Measurements from ENCODE around the gene SYCP2.

Gene SYCP2, protein sequence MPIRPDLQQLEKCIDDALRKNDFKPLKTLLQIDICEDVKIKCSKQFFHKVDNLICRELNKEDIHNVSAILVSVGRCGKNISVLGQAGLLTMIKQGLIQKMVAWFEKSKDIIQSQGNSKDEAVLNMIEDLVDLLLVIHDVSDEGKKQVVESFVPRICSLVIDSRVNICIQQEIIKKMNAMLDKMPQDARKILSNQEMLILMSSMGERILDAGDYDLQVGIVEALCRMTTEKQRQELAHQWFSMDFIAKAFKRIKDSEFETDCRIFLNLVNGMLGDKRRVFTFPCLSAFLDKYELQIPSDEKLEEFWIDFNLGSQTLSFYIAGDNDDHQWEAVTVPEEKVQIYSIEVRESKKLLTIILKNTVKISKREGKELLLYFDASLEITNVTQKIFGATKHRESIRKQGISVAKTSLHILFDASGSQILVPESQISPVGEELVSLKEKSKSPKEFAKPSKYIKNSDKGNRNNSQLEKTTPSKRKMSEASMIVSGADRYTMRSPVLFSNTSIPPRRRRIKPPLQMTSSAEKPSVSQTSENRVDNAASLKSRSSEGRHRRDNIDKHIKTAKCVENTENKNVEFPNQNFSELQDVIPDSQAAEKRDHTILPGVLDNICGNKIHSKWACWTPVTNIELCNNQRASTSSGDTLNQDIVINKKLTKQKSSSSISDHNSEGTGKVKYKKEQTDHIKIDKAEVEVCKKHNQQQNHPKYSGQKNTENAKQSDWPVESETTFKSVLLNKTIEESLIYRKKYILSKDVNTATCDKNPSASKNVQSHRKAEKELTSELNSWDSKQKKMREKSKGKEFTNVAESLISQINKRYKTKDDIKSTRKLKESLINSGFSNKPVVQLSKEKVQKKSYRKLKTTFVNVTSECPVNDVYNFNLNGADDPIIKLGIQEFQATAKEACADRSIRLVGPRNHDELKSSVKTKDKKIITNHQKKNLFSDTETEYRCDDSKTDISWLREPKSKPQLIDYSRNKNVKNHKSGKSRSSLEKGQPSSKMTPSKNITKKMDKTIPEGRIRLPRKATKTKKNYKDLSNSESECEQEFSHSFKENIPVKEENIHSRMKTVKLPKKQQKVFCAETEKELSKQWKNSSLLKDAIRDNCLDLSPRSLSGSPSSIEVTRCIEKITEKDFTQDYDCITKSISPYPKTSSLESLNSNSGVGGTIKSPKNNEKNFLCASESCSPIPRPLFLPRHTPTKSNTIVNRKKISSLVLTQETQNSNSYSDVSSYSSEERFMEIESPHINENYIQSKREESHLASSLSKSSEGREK (N-terminal part only)

GRCh38 chr20:59933296-59933848, at the start of gene SYCP2:
Gene SYCP2 (minus strand): TSS chr20:59933637. CDS start chr20:59922413, 11,224 bp downstream.
- H3K27me3 ChIP-seq (ENCODE audit: low read length) = no peaks in the 10 kb centered on the region
- no peaks in the 10 kb centered on the region for H3K36me3 ChIP-seq (ENCODE audit: low read length)
- no peak within 1 kb of the TSS for H3K4me3 ChIP-seq (ENCODE audit: insufficient read depth, low read length, poor library complexity, severe bottlenecking)
- no peak within 1 kb of the TSS for H3K4me2 ChIP-seq (ENCODE audit: low read depth, low read length, poor library complexity, severe bottlenecking)
- no peak within 1 kb of the TSS for H3K27ac ChIP-seq (ENCODE audit: low read depth, low read length)
- no peaks in the 10 kb centered on the region for H4K20me1 ChIP-seq (ENCODE audit: low read depth, low read length)
- no peak within 1 kb of the TSS for H2AFZ ChIP-seq (ENCODE audit: low read depth, low read length, severe bottlenecking)
- no peaks in the 10 kb centered on the region for H3K79me2 ChIP-seq (ENCODE audit: insufficient read depth, low read length)
- no peaks in the 10 kb centered on the region for H3K9me3 ChIP-seq (ENCODE audit: insufficient read depth, low read length)
- peaks cover 13% of the 10 kb centered on the region; the same call in 1 of the 2 replicates for H3F3A ChIP-seq (ENCODE audit: insufficient read depth)
- H3K9me2 ChIP-seq (replicated peaks; ENCODE audit: insufficient read depth, low read length) = no peaks in the 10 kb centered on the region
- TF ChIP-seq CTCF (IDR thresholded peaks at IDR 0.05; ENCODE audit: insufficient read depth, low read length, poor library complexity, severe bottlenecking) = no peak
- no peak for TF ChIP-seq EZH2phosphoT487 (conservative IDR thresholded peaks at IDR 0.05; ENCODE audit: low read length)
- H3K9ac ChIP-seq (ENCODE audit: low read length) = no peak within 1 kb of the TSS

- H3K4me2 ChIP-seq (ENCODE audit: low read depth, low read length, poor library complexity, severe bottlenecking) = no peak overlapping the region
- no peak overlapping the region for H3K9ac ChIP-seq (ENCODE audit: low read length)
- H3F3A ChIP-seq (ENCODE audit: insufficient read depth) = no peaks in the 10 kb centered on the region
- no peaks in the 10 kb centered on the region for H3K27me3 ChIP-seq (ENCODE audit: low read length)
- H3K27ac ChIP-seq (ENCODE audit: low read depth, low read length) = no peak overlapping the region
- H2AFZ ChIP-seq (ENCODE audit: low read depth, low read length, severe bottlenecking) = no peak overlapping the region
- H3K4me3 ChIP-seq (ENCODE audit: insufficient read depth, low read length, poor library complexity, severe bottlenecking) = no peak overlapping the region
- no peaks in the 10 kb centered on the region for H3K36me3 ChIP-seq (ENCODE audit: low read length)
- no peaks in the 10 kb centered on the region for H3K9me2 ChIP-seq (replicated peaks; ENCODE audit: insufficient read depth, low read length)
- H3K9me3 ChIP-seq (ENCODE audit: insufficient read depth, low read length) = no peaks in the 10 kb centered on the region
- TF ChIP-seq CTCF (IDR thresholded peaks at IDR 0.05; ENCODE audit: insufficient read depth, low read length, poor library complexity, severe bottlenecking) (no peak), EZH2phosphoT487 (conservative IDR thresholded peaks at IDR 0.05; ENCODE audit: low read length) (no peak)
- H3K79me2 ChIP-seq (ENCODE audit: insufficient read depth, low read length) = no peaks in the 10 kb centered on the region
- no peaks in the 10 kb centered on the region for H4K20me1 ChIP-seq (ENCODE audit: low read depth, low read length)
Measured at GRCh38 chr20:59983076-59983475, 49.6 kb upstream of the SYCP2 start.

DNA sequence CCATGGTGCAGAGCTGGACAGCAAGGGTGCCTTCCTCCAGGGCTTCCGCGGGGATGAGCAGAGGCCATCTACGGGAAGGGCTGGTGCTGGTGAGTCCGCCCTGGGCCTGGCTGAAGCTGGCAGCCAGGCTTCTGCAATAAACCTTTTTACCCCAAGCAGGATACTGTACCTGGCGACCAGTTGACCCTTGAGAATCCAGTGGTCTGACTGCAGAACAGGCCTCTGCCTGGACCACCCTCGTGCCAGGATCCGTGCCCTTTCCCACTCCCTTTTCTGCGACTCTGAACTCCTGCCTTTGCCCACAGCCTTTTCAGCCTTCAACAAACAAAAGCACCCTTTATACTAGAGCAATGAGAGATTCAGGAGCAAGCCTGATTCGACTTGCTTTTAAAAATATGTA, 43.6 kb upstream of the SYCP2 start:
- TF ChIP-seq EZH2phosphoT487 (conservative IDR thresholded peaks at IDR 0.05; ENCODE audit: low read length) (no peak), CTCF (IDR thresholded peaks at IDR 0.05; ENCODE audit: insufficient read depth, low read length, poor library complexity, severe bottlenecking) (no peak)
- Histone ChIP-seq H3K36me3 (ENCODE audit: low read length) (no peaks in the 10 kb centered on the region), H3F3A (ENCODE audit: insufficient read depth) (no peaks in the 10 kb centered on the region), H2AFZ (ENCODE audit: low read depth, low read length, severe bottlenecking) (no peak overlapping the region), H3K9me3 (ENCODE audit: insufficient read depth, low read length) (no peaks in the 10 kb centered on the region), H3K4me3 (ENCODE audit: insufficient read depth, low read length, poor library complexity, severe bottlenecking) (no peak overlapping the region), H3K9me2 (replicated peaks; ENCODE audit: insufficient read depth, low read length) (no peaks in the 10 kb centered on the region), H3K9ac (ENCODE audit: low read length) (no peak overlapping the region), H3K27me3 (ENCODE audit: low read length) (no peaks in the 10 kb centered on the region), H4K20me1 (ENCODE audit: low read depth, low read length) (no peaks in the 10 kb centered on the region), H3K79me2 (ENCODE audit: insufficient read depth, low read length) (no peaks in the 10 kb centered on the region), H3K27ac (ENCODE audit: low read depth, low read length) (no peak overlapping the region), H3K4me2 (ENCODE audit: low read depth, low read length, poor library complexity, severe bottlenecking) (no peak overlapping the region)

Data from SU-DHL-6 (cell line).